ENCODE data around the gene MRPL37. TPM values are rescaled to one million over a fixed set of nuclear protein-coding genes. Genes with fewer than 3 reads are reported as not detected.

The MRPL37 gene
- total and polyA plus RNA-seq, 2 of the 8 experiments (the other 6 are each of a cell fraction or from before 2014, with no cell fraction given), result 45.5 to 126 TPM

GRCh38 chr1:54254055-54254454 is 54.1 kb downstream of the MRPL37 start:
- H2BK5ac ChIP-seq (ENCODE audit: low read depth, low read length), result no peak overlapping the region; the same call in 1 of the 2 replicates
- H2BK15ac ChIP-seq (ENCODE audit: low read length), result no peak overlapping the region
- no peak overlapping the region; the same call in 1 of the 2 replicates for H4K8ac ChIP-seq (ENCODE audit: extremely low read depth, insufficient read depth, low read length)
- no peak overlapping the region for H3K4me3 ChIP-seq (ENCODE audit: extremely low read depth in 1 of 4, insufficient read depth in 2 of 4, low read depth in 3 of 4, low read length in 4 of 4)
- no peak overlapping the region for H2AFZ ChIP-seq (ENCODE audit: low read length)
- H3K79me2 ChIP-seq (ENCODE audit: control insufficient read depth in 1 of 2, insufficient read depth in 2 of 2, low read length in 2 of 2), result peaks cover 0 to 2% of the 10 kb centered on the region in 2 experiments; a peak in 1 of 4 replicates
- peaks cover 3 to 10% (median 4%) of the 10 kb centered on the region in 4 experiments for H3K4me1 ChIP-seq (replicated peaks in 1 of 4; ENCODE audit: control insufficient read depth in 3 of 4, insufficient read depth in 4 of 4, low read length in 3 of 4)
- no peak overlapping the region; a peak in 1 of 7 replicates for H3K9ac ChIP-seq (replicated peaks in 1 of 4; ENCODE audit: extremely low read depth in 1 of 4, low read depth in 3 of 4, low read length in 3 of 4)
- H3K18ac ChIP-seq (ENCODE audit: extremely low read depth, low read length), result no peak overlapping the region
- H3K36me3 ChIP-seq (ENCODE audit: control insufficient read depth in 2 of 4, insufficient read depth in 4 of 4, low read length in 3 of 4), result peaks cover 0 to under 1% (median 0%) of the 10 kb centered on the region in 4 experiments; a peak in 4 of 8 replicates
- H3K14ac ChIP-seq (ENCODE audit: insufficient read length), result no peak overlapping the region
- H3K79me1 ChIP-seq (ENCODE audit: low read depth, low read length), result peaks cover 3% of the 10 kb centered on the region; the same call in 1 of the 2 replicates
- no peak for FAIRE-seq
- ChIA-PET POLR2A (ENCODE audit: partially characterized antibody) (interaction anchor here (1.3 kb wide), 1 partner anchor 8 kb away, joined by 4 read pairs; no protein-coding TSS in a partner anchor), CTCF (ENCODE audit: partially characterized antibody) (interaction anchor here (0.9 to 1.8 kb wide), 3 partner anchors 9 to 18 kb away, joined by 3 to 6 read pairs (median 3); no protein-coding TSS in a partner anchor)
- no peak overlapping the region for H4K5ac ChIP-seq (ENCODE audit: insufficient read length, low read depth, low read length)
- no peak overlapping the region for H2BK20ac ChIP-seq (ENCODE audit: low read length)
- no peak overlapping the region for H2BK12ac ChIP-seq (ENCODE audit: low read depth, low read length)
- H2AK5ac ChIP-seq (ENCODE audit: low read depth, low read length), result no peak overlapping the region
- no peaks in the 10 kb centered on the region for H3K9me3 ChIP-seq (ENCODE audit: insufficient read depth in 2 of 2, low read depth in 1 of 2, low read length in 1 of 2)
- no peaks in the 10 kb centered on the region for H3K27me3 ChIP-seq (replicated peaks in 1 of 4; ENCODE audit: control insufficient read depth in 3 of 4, extremely low read depth in 1 of 4, insufficient read depth in 3 of 4, low read length in 3 of 4)
- peaks cover 4 to 10% of the 10 kb centered on the region in 2 experiments for H4K20me1 ChIP-seq (replicated peaks in 1 of 2; ENCODE audit: control insufficient read depth in 1 of 2, insufficient read depth in 2 of 2, low read length in 2 of 2)
- H3K4ac ChIP-seq (replicated peaks; ENCODE audit: insufficient read length, low read depth, low read length), result no peak overlapping the region
- H3K4me2 ChIP-seq (ENCODE audit: insufficient read depth in 1 of 2, low read depth in 2 of 2, low read length in 2 of 2), result no peak overlapping the region
- no peaks in the 10 kb centered on the region for H3K23me2 ChIP-seq (ENCODE audit: low read depth, low read length)
- no peak overlapping the region for H3K27ac ChIP-seq (ENCODE audit: low read depth, low read length)
- H3K56ac ChIP-seq (replicated peaks; ENCODE audit: insufficient read length, low read depth, low read length), result no peak overlapping the region
- WGBS, 2 experiments (ENCODE audit: extremely low coverage in 1 of 2, insufficient coverage in 1 of 2, insufficient read length in 1 of 2, insufficient replicate concordance in 2 of 2, low coverage in 1 of 2, low lambda C conversion rate in 2 of 2, missing lambda C conversion rate in 1 of 2), result 83% methylated on average over 10 of the region's 10 CpGs; no CpG with 5 or more reads in 1 of the 2 experiments
- H2BK120ac ChIP-seq (replicated peaks; ENCODE audit: low read depth, low read length), result no peak overlapping the region
- no peak for DNase-seq (ENCODE audit: low read depth in 1 of 2, low spot score in 2 of 2)
- no peak overlapping the region for H3K23ac ChIP-seq (ENCODE audit: insufficient read length)
- no peak overlapping the region for H4K91ac ChIP-seq (replicated peaks; ENCODE audit: insufficient read length, low read length)
- TF ChIP-seq POLR2A (IDR thresholded peaks at IDR 0.05; ENCODE audit: control extremely low read depth in 1 of 2, low read depth in 2 of 2, low read length in 2 of 2) (no peak), SIX5 (IDR thresholded peaks at IDR 0.05; ENCODE audit: low read depth, low read length) (no peak), KDM5A (IDR thresholded peaks at IDR 0.05; ENCODE audit: low read length) (no peak), GABPA (IDR thresholded peaks at IDR 0.05; ENCODE audit: borderline replicate concordance, insufficient read depth, low read length) (no peak), TAF7 (optimal IDR thresholded peaks at IDR 0.05; ENCODE audit: borderline replicate concordance, low read depth, low read length) (no peak), SUZ12 (IDR thresholded peaks at IDR 0.05; ENCODE audit: low read length) (no peak), HDAC2 (IDR thresholded peaks at IDR 0.05; ENCODE audit: borderline replicate concordance in 1 of 2, low read depth in 2 of 2, low read length in 2 of 2) (no peak), SIRT6 (IDR thresholded peaks at IDR 0.05; ENCODE audit: low read length) (no peak), KDM4A (IDR thresholded peaks at IDR 0.05; ENCODE audit: low read depth, low read length, severe bottlenecking) (no peak), POLR2AphosphoS5 (IDR thresholded peaks at IDR 0.05; ENCODE audit: low read depth, low read length) (no peak), RFX5 (IDR thresholded peaks at IDR 0.05; ENCODE audit: borderline replicate concordance, low read depth, low read length) (no peak), RAD21 (IDR thresholded peaks at IDR 0.05 in 1 of 2, conservative IDR thresholded peaks at IDR 0.05 in 1 of 2; ENCODE audit: low read depth in 2 of 2, low read length in 2 of 2) (no peak)
- TF ChIP-seq, protein P1, sequence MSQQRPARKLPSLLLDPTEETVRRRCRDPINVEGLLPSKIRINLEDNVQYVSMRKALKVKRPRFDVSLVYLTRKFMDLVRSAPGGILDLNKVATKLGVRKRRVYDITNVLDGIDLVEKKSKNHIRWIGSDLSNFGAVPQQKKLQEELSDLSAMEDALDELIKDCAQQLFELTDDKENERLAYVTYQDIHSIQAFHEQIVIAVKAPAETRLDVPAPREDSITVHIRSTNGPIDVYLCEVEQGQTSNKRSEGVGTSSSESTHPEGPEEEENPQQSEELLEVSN (IDR thresholded peaks at IDR 0.05), result no peak

Measured in H1 (cell line).